Fibroblast of lung (primary cell): ENCODE measurements around the gene ALDH8A1. TPM values are rescaled to one million over a fixed set of nuclear protein-coding genes. Genes with fewer than 3 reads are reported as not detected.

Source experiments
- DNase-seq, 2 donors: peaks; one replicate each; pipeline versions ENCODE4 v3.0.0 to v3.0.0-alpha.2; 2010; ENCODE audit warnings: low read depth in 2 of 2
- H2AFZ ChIP-seq: 2 replicates; pipeline ENCODE4 v1.5.1; 2012; ENCODE audit warnings: low read length, control low read depth, inconsistent platforms
- H3K27ac ChIP-seq: 2 replicates; pipeline ENCODE4 v1.5.1; 2011; ENCODE audit warnings: low read length, control low read depth; ENCODE audit not compliant: insufficient read depth
- H3K27me3 ChIP-seq: 2 replicates; pipeline ENCODE4 v1.5.1; 2011; ENCODE audit warnings: mild to moderate bottlenecking, low read length; ENCODE audit not compliant: control insufficient read depth, insufficient read depth
- H3K36me3 ChIP-seq: 2 replicates; pipeline ENCODE4 v1.5.1; 2011; ENCODE audit warnings: low read length; ENCODE audit not compliant: control insufficient read depth, insufficient read depth
- H3K4me1 ChIP-seq: 2 replicates; pipeline ENCODE4 v1.5.1; 2011; ENCODE audit warnings: low read length; ENCODE audit not compliant: control insufficient read depth, insufficient read depth; ENCODE audit errors: extremely low read depth
- H3K4me2 ChIP-seq: 2 replicates; pipeline ENCODE4 v1.5.1; 2011; ENCODE audit warnings: low read length, control low read depth; ENCODE audit not compliant: insufficient read depth; ENCODE audit errors: extremely low read depth
- H3K4me3 ChIP-seq, 4 experiments: fragments of 200-600 bp in 1 of 4; sonication (generic) in 1 of 4; replicated peaks in 1 of 4; 2 replicates each; pipeline ENCODE4 v1.5.1; 2011 to 2016; ENCODE audit warnings: low read length in 4 of 4, low read depth in 3 of 4, mild to moderate bottlenecking in 3 of 4, control low read depth in 2 of 4, inconsistent platforms in 1 of 4, mixed read lengths in 1 of 4; ENCODE audit not compliant: insufficient read depth in 1 of 4; ENCODE audit errors: control extremely low read depth in 1 of 4
- H3K79me2 ChIP-seq: 2 replicates; pipeline ENCODE4 v1.5.1; 2012; ENCODE audit warnings: mild to moderate bottlenecking, low read length, inconsistent platforms; ENCODE audit not compliant: control insufficient read depth, insufficient read depth
- H3K9ac ChIP-seq: 2 replicates; pipeline ENCODE4 v1.5.1; 2011; ENCODE audit warnings: mild to moderate bottlenecking, low read length, control low read depth; ENCODE audit not compliant: insufficient read depth
- H3K9me3 ChIP-seq: 2 replicates; pipeline ENCODE4 v1.5.1; 2012; ENCODE audit warnings: low read depth, low read length; ENCODE audit not compliant: control insufficient read depth, insufficient read depth
- H4K20me1 ChIP-seq: 2 replicates; pipeline ENCODE4 v1.5.1; 2011; ENCODE audit warnings: low read length; ENCODE audit not compliant: control insufficient read depth, insufficient read depth; ENCODE audit errors: extremely low read depth
- EZH2 ChIP-seq: IDR thresholded peaks from 2 replicates; pipeline ENCODE4 v1.5.1; 2012; ENCODE audit warnings: low read length, control low read depth, mild to moderate bottlenecking; ENCODE audit errors: missing control alignments
- polyA plus RNA-seq, 2 donors: library from polyadenylated mRNA; depleted of rRNA in 1 of 2; stranded (reverse) in 1 of 2; unstranded in 1 of 2; fragments of >200 nt; gene quantifications; 2 replicates each; pipeline ENCODE4 v1.2.1, GENCODE V29; 2011 to 2012; ENCODE audit warnings: missing spikeins in 1 of 2
- total RNA-seq: library from RNA; depleted of rRNA; stranded (reverse); fragments of >200 nt; gene quantifications from 2 replicates; pipeline ENCODE4 v1.2.1, GENCODE V29; 2014
- TF ChIP-seq, protein P1 (sequence below), 2 donors: IDR thresholded peaks in 1 of 2; conservative IDR thresholded peaks in 1 of 2; 1 replicate in 1 of 2; 2 replicates in 1 of 2; pipeline ENCODE4 v1.5.1; 2011 to 2012; ENCODE audit warnings: low read length in 2 of 2, control low read depth in 1 of 2, inconsistent platforms in 1 of 2, low read depth in 1 of 2, mild to moderate bottlenecking in 1 of 2

The ALDH8A1 gene
- total and polyA plus RNA-seq, 2 donors (not counting 1 experiment from before 2014, with no cell fraction given), result 0.11 to 0.50 TPM

DNA sequence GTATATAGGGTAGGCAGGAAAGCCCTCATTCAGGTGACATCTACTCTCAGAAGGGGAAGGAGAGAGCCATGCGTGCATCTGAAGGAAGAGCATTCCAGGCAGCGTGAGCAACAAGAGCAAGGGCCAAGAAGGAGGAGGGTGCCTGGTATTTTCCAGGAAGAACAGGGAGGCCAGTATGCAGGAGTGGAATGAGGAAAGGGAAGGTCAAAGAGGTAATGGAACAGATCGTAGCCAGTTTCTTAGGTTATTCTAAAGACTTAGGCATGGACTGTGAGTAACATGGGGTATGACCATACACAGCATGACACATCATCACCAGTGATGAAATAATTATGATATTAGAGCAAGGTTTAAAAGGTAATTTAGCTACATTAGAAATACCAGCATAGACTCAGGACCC is 24.1 kb downstream of the ALDH8A1 start:
- peak overlapping the region; percentile 8 for H2AFZ ChIP-seq
- H3K4me2 ChIP-seq, result no peak overlapping the region
- H3K27ac ChIP-seq, result peak overlapping the region; percentile 18
- H3K4me1 ChIP-seq, result no peaks in the 10 kb centered on the region
- H4K20me1 ChIP-seq, result no peaks in the 10 kb centered on the region
- no peaks in the 10 kb centered on the region for H3K36me3 ChIP-seq
- H3K9me3 ChIP-seq, result no peaks in the 10 kb centered on the region
- peak; percentile 51 to 80 for DNase-seq
- H3K9ac ChIP-seq, result no peak overlapping the region
- TF ChIP-seq, protein P1, sequence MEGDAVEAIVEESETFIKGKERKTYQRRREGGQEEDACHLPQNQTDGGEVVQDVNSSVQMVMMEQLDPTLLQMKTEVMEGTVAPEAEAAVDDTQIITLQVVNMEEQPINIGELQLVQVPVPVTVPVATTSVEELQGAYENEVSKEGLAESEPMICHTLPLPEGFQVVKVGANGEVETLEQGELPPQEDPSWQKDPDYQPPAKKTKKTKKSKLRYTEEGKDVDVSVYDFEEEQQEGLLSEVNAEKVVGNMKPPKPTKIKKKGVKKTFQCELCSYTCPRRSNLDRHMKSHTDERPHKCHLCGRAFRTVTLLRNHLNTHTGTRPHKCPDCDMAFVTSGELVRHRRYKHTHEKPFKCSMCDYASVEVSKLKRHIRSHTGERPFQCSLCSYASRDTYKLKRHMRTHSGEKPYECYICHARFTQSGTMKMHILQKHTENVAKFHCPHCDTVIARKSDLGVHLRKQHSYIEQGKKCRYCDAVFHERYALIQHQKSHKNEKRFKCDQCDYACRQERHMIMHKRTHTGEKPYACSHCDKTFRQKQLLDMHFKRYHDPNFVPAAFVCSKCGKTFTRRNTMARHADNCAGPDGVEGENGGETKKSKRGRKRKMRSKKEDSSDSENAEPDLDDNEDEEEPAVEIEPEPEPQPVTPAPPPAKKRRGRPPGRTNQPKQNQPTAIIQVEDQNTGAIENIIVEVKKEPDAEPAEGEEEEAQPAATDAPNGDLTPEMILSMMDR (conservative IDR thresholded peaks at IDR 0.05 in 1 of 2, IDR thresholded peaks at IDR 0.05 in 1 of 2; ENCODE audit: low read depth in 1 of 2, low read length in 2 of 2), result no peak
- TF ChIP-seq EZH2, result no peak
- H3K4me3 ChIP-seq, result no peak overlapping the region
- no peaks in the 10 kb centered on the region for H3K27me3 ChIP-seq
- no peaks in the 10 kb centered on the region for H3K79me2 ChIP-seq

DNA sequence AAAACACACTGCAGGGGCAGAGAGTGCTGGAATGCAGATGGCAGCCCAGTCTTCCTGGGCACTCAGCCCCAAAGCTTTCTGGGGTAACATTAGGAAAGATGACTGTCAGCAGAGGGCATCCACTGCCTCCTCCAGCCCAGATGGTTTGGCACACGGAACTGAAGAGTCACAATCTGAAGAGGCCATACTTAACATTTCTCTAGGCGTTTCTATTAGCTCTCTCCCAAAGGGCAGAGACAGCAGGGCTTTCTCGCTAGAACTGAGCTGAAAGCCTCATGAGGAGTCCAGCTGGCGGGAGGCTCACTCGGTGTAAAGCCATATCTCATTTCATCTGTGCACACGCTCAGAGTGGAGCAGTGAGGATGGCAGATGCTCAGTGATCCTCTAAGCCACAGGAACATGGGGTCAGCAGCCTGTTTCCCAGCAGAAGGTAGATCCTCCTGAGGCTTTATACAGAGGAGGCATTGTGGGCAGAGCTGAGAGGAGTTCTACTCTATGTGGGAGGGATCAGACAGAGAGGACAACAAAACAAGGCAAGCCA is 28.1 kb downstream of the ALDH8A1 start:
- Histone ChIP-seq H3K9me3 (no peaks in the 10 kb centered on the region), H3K27me3 (no peaks in the 10 kb centered on the region), H3K9ac (no peak overlapping the region), H3K36me3 (no peaks in the 10 kb centered on the region), H3K4me3 (no peak overlapping the region), H3K4me2 (no peak overlapping the region), H2AFZ (no peak overlapping the region), H3K4me1 (no peaks in the 10 kb centered on the region), H4K20me1 (no peaks in the 10 kb centered on the region), H3K79me2 (no peaks in the 10 kb centered on the region), H3K27ac (no peak overlapping the region)
- TF ChIP-seq, protein P1 (conservative IDR thresholded peaks at IDR 0.05 in 1 of 2, IDR thresholded peaks at IDR 0.05 in 1 of 2; ENCODE audit: low read depth in 1 of 2, low read length in 2 of 2), result no peak
- peak in 1 of 2 donors; percentile 20 for DNase-seq

DNA sequence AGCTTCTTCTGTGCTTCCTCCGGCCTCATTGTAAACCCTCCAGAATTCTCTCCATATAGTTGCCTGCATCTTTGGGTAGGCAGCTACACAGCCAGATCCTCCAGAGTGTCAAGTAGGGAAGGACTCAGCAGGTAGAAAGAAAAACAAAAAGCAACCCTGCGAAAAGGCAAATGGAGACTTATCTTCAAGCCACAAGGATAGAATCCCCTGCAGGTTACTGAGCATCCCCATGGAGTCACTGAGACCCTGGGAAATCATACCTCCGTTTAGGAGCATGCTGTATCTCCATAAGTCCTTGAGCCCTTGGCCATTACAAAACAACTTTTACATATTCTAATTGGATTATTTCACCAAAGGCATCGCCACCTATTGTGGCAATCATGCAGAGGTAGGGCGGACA is 28.6 kb downstream of the ALDH8A1 start:
- DNase-seq, result no peak
- no peaks in the 10 kb centered on the region for H3K4me1 ChIP-seq
- H3K79me2 ChIP-seq, result no peaks in the 10 kb centered on the region
- TF ChIP-seq, protein P1 (conservative IDR thresholded peaks at IDR 0.05 in 1 of 2, IDR thresholded peaks at IDR 0.05 in 1 of 2; ENCODE audit: low read depth in 1 of 2, low read length in 2 of 2), result no peak
- no peak for TF ChIP-seq EZH2
- no peak overlapping the region for H3K27ac ChIP-seq
- H3K9me3 ChIP-seq, result no peaks in the 10 kb centered on the region
- H2AFZ ChIP-seq, result no peak overlapping the region
- H4K20me1 ChIP-seq, result no peaks in the 10 kb centered on the region
- no peak overlapping the region for H3K4me3 ChIP-seq
- no peaks in the 10 kb centered on the region for H3K36me3 ChIP-seq
- no peaks in the 10 kb centered on the region for H3K27me3 ChIP-seq
- no peak overlapping the region for H3K9ac ChIP-seq
- H3K4me2 ChIP-seq, result no peak overlapping the region
